Forelimb muscle (tissue), 1 donor: ENCODE measurements around the gene MRGPRX4. TPM values are rescaled to one million over a fixed set of nuclear protein-coding genes. Genes with fewer than 3 reads are reported as not detected.

Experiments
- DNase-seq: peaks from one replicate; pipeline ENCODE4 v3.0.0-alpha.2; 2013; ENCODE audit warnings: low read depth
- polyA plus RNA-seq: library from polyadenylated mRNA; unstranded; fragments of 120-200 nt; gene quantifications from one replicate; pipeline ENCODE4 v1.2.1, GENCODE V29; 2013; ENCODE audit not compliant: insufficient read length

The MRGPRX4 gene
- polyA plus RNA-seq, 1 donor, result not detected

DNA sequence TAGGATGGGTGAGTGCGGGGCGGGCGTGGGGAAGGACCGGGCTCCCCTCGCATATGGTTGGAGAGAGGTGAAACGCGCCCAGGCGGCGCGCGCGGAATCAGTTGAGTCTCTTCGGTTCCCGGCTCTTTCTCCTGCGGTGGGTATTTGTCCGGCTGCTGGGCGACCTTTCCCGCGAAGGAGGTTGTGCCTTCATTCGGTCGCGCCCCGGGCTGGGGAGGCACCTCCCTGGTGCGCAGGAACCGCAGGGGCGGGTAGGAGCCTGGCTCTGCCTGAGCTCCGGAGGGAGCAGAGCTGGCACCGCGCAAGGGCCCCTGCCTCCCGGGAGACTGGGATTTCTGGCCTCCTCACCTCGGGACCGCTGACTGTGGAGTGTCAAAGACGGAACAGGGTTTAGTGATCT lies 36.4 kb downstream of the MRGPRX4 start:
- no peak for DNase-seq

DNA sequence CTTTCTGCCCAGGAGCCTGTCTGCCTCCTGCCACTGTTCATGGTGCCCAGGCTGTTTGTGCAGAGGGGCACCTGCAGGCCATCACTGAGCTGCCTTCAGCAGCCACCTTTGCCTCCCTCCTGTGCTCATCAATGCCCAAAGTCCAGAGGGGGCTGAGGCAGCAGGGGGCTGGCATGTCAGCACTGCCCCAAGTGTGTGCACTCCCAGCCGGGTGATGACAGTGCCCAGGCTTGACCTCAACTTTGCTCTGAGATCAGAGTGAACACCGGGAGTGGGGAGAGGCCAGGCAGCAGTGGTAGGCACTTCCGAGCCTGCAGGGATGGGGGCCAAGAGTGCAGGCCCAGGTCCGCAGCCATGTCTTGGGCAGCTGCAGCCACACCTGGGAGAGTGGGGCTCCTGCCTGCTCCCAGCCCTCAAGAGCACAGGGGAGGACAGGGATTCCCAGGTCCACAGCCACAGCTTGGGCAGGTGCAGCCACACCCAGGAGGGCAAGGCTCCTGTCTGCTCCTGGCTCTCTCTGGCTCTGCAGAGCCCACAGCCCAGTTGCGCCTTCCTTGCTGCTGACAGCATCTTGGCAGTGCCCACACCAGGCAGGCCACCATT lies 48.7 kb downstream of the MRGPRX4 start:
- DNase-seq, result no peak

GRCh38 chr11:18222814-18223421 lies 50.3 kb downstream of the MRGPRX4 start:
- DNase-seq, result no peak

Other genes with a start within 250 kb of the MRGPRX4 start
- gene SERGEF, start 159.8 kb upstream of the MRGPRX4 start, polyA plus RNA-seq, result 10.4 TPM
- gene TPH1, start 126.6 kb upstream of the MRGPRX4 start, polyA plus RNA-seq, result 0.40 TPM
- 16.7 TPM for gene SAAL1, start 66.8 kb upstream of the MRGPRX4 start, polyA plus RNA-seq
- gene MRGPRX3, start 40.3 kb upstream of the MRGPRX4 start, polyA plus RNA-seq, result not detected
- not detected for gene SAA4, start 64.0 kb downstream of the MRGPRX4 start, polyA plus RNA-seq
- not detected for gene SAA2, start 75.8 kb downstream of the MRGPRX4 start, polyA plus RNA-seq
- not detected for gene SAA1, start 93.4 kb downstream of the MRGPRX4 start, polyA plus RNA-seq
- gene HPS5, start 149.3 kb downstream of the MRGPRX4 start, polyA plus RNA-seq, result 11.1 TPM
- 35.7 TPM for gene GTF2H1, start 149.7 kb downstream of the MRGPRX4 start, polyA plus RNA-seq
- gene LDHA, start 221.7 kb downstream of the MRGPRX4 start, polyA plus RNA-seq, result 639 TPM
- not detected for gene LDHC, start 239.5 kb downstream of the MRGPRX4 start, polyA plus RNA-seq